Stimulated activated naive CD8-positive, alpha-beta T cell treated with anti-CD3 and anti-CD28 coated beads, Interleukin-15, amount 100 ng/mL, for 72 hours (primary cell): ENCODE measurements around the gene C13orf46.

Source experiments
- ATAC-seq: fragments of 150-1000 bp; cut with Tn5 transposase; 2 replicates; pipeline ENCODE4 v1.10.0; 2021; ENCODE audit warnings: mild to moderate bottlenecking, moderate library complexity
- DNase-seq, 2 donors: peaks; one replicate each; pipeline ENCODE4 v3.0.0; 2021 to 2022
- H3K27ac Mint-ChIP-seq, 2 donors: one replicate each; pipeline ENCODE4 v1.8.0; 2022; ENCODE audit warnings: mild to moderate bottlenecking in 2 of 2, mixed read lengths in 2 of 2, moderate library complexity in 2 of 2
- H3K27me3 Mint-ChIP-seq: one replicate; pipeline ENCODE4 v1.8.0; 2022; ENCODE audit warnings: mixed read lengths
- H3K4me1 Mint-ChIP-seq: one replicate; pipeline ENCODE4 v1.8.0; 2022; ENCODE audit warnings: mild to moderate bottlenecking, mixed read lengths
- H3K4me3 Mint-ChIP-seq, 2 donors: one replicate each; pipeline ENCODE4 v1.8.0; 2022; ENCODE audit warnings: mild to moderate bottlenecking in 2 of 2, mixed read lengths in 2 of 2, moderate library complexity in 1 of 2
- H3K9me3 Mint-ChIP-seq, 2 donors: one replicate each; pipeline ENCODE4 v1.8.0; 2022; ENCODE audit warnings: mixed read lengths in 2 of 2

The C13orf46 gene

GRCh38 chr13:114000151-114001040, 26.5 kb upstream of the C13orf46 start:
- H3K27me3 Mint-ChIP-seq, result no peaks in the 10 kb centered on the region
- no peak for DNase-seq
- H3K9me3 Mint-ChIP-seq, result no peaks in the 10 kb centered on the region
- H3K4me3 Mint-ChIP-seq, result no peak overlapping the region
- ATAC-seq, result no peak
- H3K27ac Mint-ChIP-seq, result peak overlapping the region in 1 of 2 donors; percentile 87
- H3K4me1 Mint-ChIP-seq, result no peaks in the 10 kb centered on the region

- ATAC-seq, result peak; percentile 38
- H3K9me3 Mint-ChIP-seq, result no peaks in the 10 kb centered on the region
- no peak overlapping the region for H3K4me3 Mint-ChIP-seq
- H3K4me1 Mint-ChIP-seq, result no peaks in the 10 kb centered on the region
- no peak overlapping the region for H3K27ac Mint-ChIP-seq
- DNase-seq, result no peak
- no peaks in the 10 kb centered on the region for H3K27me3 Mint-ChIP-seq
Measured at GRCh38 chr13:113999618-113999910, 25.7 kb upstream of the C13orf46 start.

- Mint-ChIP-seq H3K4me1 (no peaks in the 10 kb centered on the region), H3K27ac (peak overlapping the region in 1 of 2 donors; percentile 89), H3K27me3 (no peaks in the 10 kb centered on the region), H3K4me3 (no peak overlapping the region), H3K9me3 (no peaks in the 10 kb centered on the region)
- ATAC-seq, result no peak
- no peak for DNase-seq
Measured at GRCh38 chr13:113998781-113999617, 25.1 kb upstream of the C13orf46 start.

GRCh38 chr13:113997845-113998751, 24.2 kb upstream of the C13orf46 start:
- Mint-ChIP-seq H3K27ac (peak overlapping the region in 1 of 2 donors; percentile 65), H3K4me1 (no peaks in the 10 kb centered on the region), H3K4me3 (no peak overlapping the region), H3K9me3 (no peaks in the 10 kb centered on the region), H3K27me3 (no peaks in the 10 kb centered on the region)
- no peak for ATAC-seq
- no peak for DNase-seq

GRCh38 chr13:113996912-113997745, 23.3 kb upstream of the C13orf46 start:
- Mint-ChIP-seq H3K4me3 (no peak overlapping the region), H3K4me1 (no peaks in the 10 kb centered on the region), H3K27ac (peak overlapping the region in 1 of 2 donors; percentile 55), H3K27me3 (no peaks in the 10 kb centered on the region), H3K9me3 (no peaks in the 10 kb centered on the region)
- DNase-seq (no peak), ATAC-seq (no peak)

- no peaks in the 10 kb centered on the region for H3K4me1 Mint-ChIP-seq
- no peaks in the 10 kb centered on the region for H3K9me3 Mint-ChIP-seq
- H3K27ac Mint-ChIP-seq, result no peak overlapping the region
- DNase-seq (no peak), ATAC-seq (peak; percentile 37)
- no peak overlapping the region for H3K4me3 Mint-ChIP-seq
- no peaks in the 10 kb centered on the region for H3K27me3 Mint-ChIP-seq
Measured at GRCh38 chr13:113996081-113996911, 22.4 kb upstream of the C13orf46 start.

- ATAC-seq (no peak), DNase-seq (no peak)
- Mint-ChIP-seq H3K27ac (no peak overlapping the region), H3K4me3 (no peak overlapping the region), H3K9me3 (peaks cover under 1 to 2% of the 10 kb centered on the region in 2 donors), H3K4me1 (peaks cover 4% of the 10 kb centered on the region), H3K27me3 (no peaks in the 10 kb centered on the region)
Measured at GRCh38 chr13:113995051-113995601, 21.2 kb upstream of the C13orf46 start.

- H3K27me3 Mint-ChIP-seq, result no peaks in the 10 kb centered on the region
- ATAC-seq, result no peak
- no peak overlapping the region for H3K4me3 Mint-ChIP-seq
- peak overlapping the region in 1 of 2 donors; percentile 31 for H3K27ac Mint-ChIP-seq
- H3K9me3 Mint-ChIP-seq, result peaks cover 13 to 19% of the 10 kb centered on the region in 2 donors
- peaks cover 7% of the 10 kb centered on the region for H3K4me1 Mint-ChIP-seq
- no peak for DNase-seq
Measured at GRCh38 chr13:113992276-113993005, 18.6 kb upstream of the C13orf46 start.

GRCh38 chr13:113991676-113992179, 17.9 kb upstream of the C13orf46 start:
- no peak overlapping the region for H3K4me3 Mint-ChIP-seq
- DNase-seq (no peak), ATAC-seq (no peak)
- H3K9me3 Mint-ChIP-seq, result peaks cover 13 to 19% of the 10 kb centered on the region in 2 donors
- H3K4me1 Mint-ChIP-seq, result peaks cover 7% of the 10 kb centered on the region
- H3K27me3 Mint-ChIP-seq, result no peaks in the 10 kb centered on the region
- H3K27ac Mint-ChIP-seq, result peak overlapping the region; percentile 22 to 31

GRCh38 chr13:113991191-113991669, 17.4 kb upstream of the C13orf46 start:
- Mint-ChIP-seq H3K27ac (no peak overlapping the region), H3K4me3 (no peak overlapping the region), H3K9me3 (peaks cover 13 to 19% of the 10 kb centered on the region in 2 donors), H3K27me3 (no peaks in the 10 kb centered on the region), H3K4me1 (peaks cover 7% of the 10 kb centered on the region)
- ATAC-seq (no peak), DNase-seq (no peak)

GRCh38 chr13:113990321-113990837, 16.5 kb upstream of the C13orf46 start:
- H3K4me3 Mint-ChIP-seq, result no peak overlapping the region
- DNase-seq, result no peak

GRCh38 chr13:113989585-113990300, 15.9 kb upstream of the C13orf46 start:
- DNase-seq, result no peak

More at GRCh38 chr13:113990321-113990837, 16.5 kb upstream of the C13orf46 start:
- peaks cover 13 to 19% of the 10 kb centered on the region in 2 donors for H3K9me3 Mint-ChIP-seq
- no peak for ATAC-seq
- H3K27ac Mint-ChIP-seq, result peak overlapping the region; percentile 58 to 79
- no peaks in the 10 kb centered on the region for H3K27me3 Mint-ChIP-seq
- H3K4me1 Mint-ChIP-seq, result peaks cover 7% of the 10 kb centered on the region

More at GRCh38 chr13:113989585-113990300, 15.9 kb upstream of the C13orf46 start:
- H3K4me3 Mint-ChIP-seq, result no peak overlapping the region
- peak overlapping the region; percentile 58 to 79 for H3K27ac Mint-ChIP-seq
- H3K4me1 Mint-ChIP-seq, result peaks cover 7% of the 10 kb centered on the region
- H3K27me3 Mint-ChIP-seq, result no peaks in the 10 kb centered on the region
- peaks cover 13 to 19% of the 10 kb centered on the region in 2 donors for H3K9me3 Mint-ChIP-seq
- ATAC-seq, result no peak
